GM23338 (cell line): ENCODE data around the gene PLEKHG4B. TPM values are rescaled to one million over a fixed set of nuclear protein-coding genes. Genes with fewer than 3 reads are reported as not detected.

Experiments
- ATAC-seq: fragments of 200-7000 bp; cut with Tn5 transposase; 3 replicates; pipeline ENCODE4 v1.9.1; 2020
- DNase-seq: peaks from one replicate; pipeline ENCODE4 v3.0.0-alpha.2; 2015; ENCODE audit warnings: low spot score
- H2AFZ ChIP-seq: fragments of 200-600 bp; sonication (generic); 2 replicates; pipeline ENCODE4 v1.8.0; 2016; ENCODE audit warnings: antibody characterized with exemption, mild to moderate bottlenecking, moderate library complexity
- H3F3A ChIP-seq: fragments of 200-600 bp; sonication (generic); replicated peaks from 2 replicates; pipeline ENCODE4 v1.8.0; 2017; ENCODE audit warnings: antibody characterized with exemption, mixed run types, low read depth
- H3K27ac ChIP-seq: fragments of 200-600 bp; sonication (generic); 2 replicates; pipeline ENCODE4 v1.6.1; 2016; ENCODE audit warnings: low read depth
- H3K27me3 ChIP-seq: fragments of 200-600 bp; sonication (generic); 2 replicates; pipeline ENCODE4 v1.8.0; 2016; ENCODE audit warnings: mild to moderate bottlenecking, mixed run types, moderate library complexity; ENCODE audit not compliant: insufficient read depth
- H3K36me3 ChIP-seq: fragments of 200-600 bp; sonication (generic); 2 replicates; pipeline ENCODE4 v1.8.0; 2016; ENCODE audit warnings: mild to moderate bottlenecking; ENCODE audit not compliant: insufficient read depth
- H3K4me1 ChIP-seq: fragments of 200-600 bp; sonication (generic); 2 replicates; pipeline ENCODE4 v1.8.0; 2016; ENCODE audit warnings: mild to moderate bottlenecking, moderate library complexity; ENCODE audit not compliant: insufficient read depth
- H3K4me2 ChIP-seq: fragments of 200-600 bp; sonication (generic); 2 replicates; pipeline ENCODE4 v1.7.1; 2017; ENCODE audit warnings: mixed run types
- H3K4me3 ChIP-seq: fragments of 200-600 bp; sonication (generic); 2 replicates; pipeline ENCODE4 v1.6.1; 2016; ENCODE audit warnings: mixed run types
- H3K79me2 ChIP-seq: fragments of 200-600 bp; sonication (generic); replicated peaks from 2 replicates; pipeline ENCODE4 v1.8.0; 2017; ENCODE audit warnings: mild to moderate bottlenecking; ENCODE audit not compliant: insufficient read depth
- H3K9me2 ChIP-seq: fragments of 200-600 bp; sonication (generic); 2 replicates; pipeline ENCODE4 v1.8.0; 2017; ENCODE audit not compliant: insufficient read depth
- H4K20me1 ChIP-seq: fragments of 200-600 bp; sonication (generic); replicated peaks from 2 replicates; pipeline ENCODE4 v1.8.0; 2017; ENCODE audit warnings: mild to moderate bottlenecking; ENCODE audit not compliant: insufficient read depth
- H3K27ac Mint-ChIP-seq: 2 replicates; pipeline ENCODE4 v1.8.0; 2020; ENCODE audit warnings: inconsistent platforms, mild to moderate bottlenecking, moderate library complexity, mixed read lengths
- H3K27me3 Mint-ChIP-seq: 3 replicates; pipeline ENCODE4 v1.8.0; 2022; ENCODE audit warnings: low read depth, mild to moderate bottlenecking, moderate library complexity, mixed read lengths, inconsistent platforms; ENCODE audit not compliant: insufficient read depth, poor library complexity
- H3K36me3 Mint-ChIP-seq: 3 replicates; pipeline ENCODE4 v1.8.0; 2021; ENCODE audit warnings: low read depth, mild to moderate bottlenecking, inconsistent platforms, moderate library complexity, mixed read lengths
- H3K4me1 Mint-ChIP-seq: 3 replicates; pipeline ENCODE4 v1.8.0; 2020; ENCODE audit warnings: mild to moderate bottlenecking, inconsistent platforms, mixed read lengths
- H3K4me3 Mint-ChIP-seq: 3 replicates; pipeline ENCODE4 v1.8.0; 2021; ENCODE audit warnings: moderate library complexity, mild to moderate bottlenecking, inconsistent platforms, mixed read lengths
- H3K9me3 Mint-ChIP-seq: 3 replicates; pipeline ENCODE4 v1.8.0; 2020; ENCODE audit warnings: moderate library complexity, mild to moderate bottlenecking, inconsistent platforms, mixed read lengths
- CREB1 ChIP-seq: fragments of 250-450 bp; sonication (Bioruptor Pico); IDR thresholded peaks from 2 replicates; pipeline ENCODE4 v1.5.0; 2020; ENCODE audit warnings: low read depth, mild to moderate bottlenecking, moderate library complexity
- ETS1 ChIP-seq: IDR thresholded peaks from 2 replicates; pipeline ENCODE4 v1.6.1; 2016; ENCODE audit warnings: antibody characterized with exemption
- EZH2 ChIP-seq: fragments of 200-600 bp; sonication (generic); IDR thresholded peaks from one replicate; pipeline ENCODE4 v1.8.0; 2017; ENCODE audit warnings: antibody characterized with exemption, mild to moderate bottlenecking, low read depth; ENCODE audit not compliant: unreplicated experiment
- EZH2phosphoT487 ChIP-seq: fragments of 200-600 bp; sonication (generic); IDR thresholded peaks from one replicate; pipeline ENCODE4 v1.8.1; 2018; ENCODE audit warnings: antibody characterized with exemption; ENCODE audit not compliant: unreplicated experiment
- JUNB ChIP-seq: IDR thresholded peaks from one replicate; pipeline ENCODE4 v1.6.1; 2016; ENCODE audit warnings: antibody characterized with exemption; ENCODE audit not compliant: unreplicated experiment
- NANOG ChIP-seq: IDR thresholded peaks from 2 replicates; pipeline ENCODE4 v1.6.1; 2016; ENCODE audit warnings: antibody characterized with exemption, borderline replicate concordance
- POLR2AphosphoS5 ChIP-seq: IDR thresholded peaks from 2 replicates; pipeline ENCODE4 v1.6.1; 2016; ENCODE audit warnings: antibody characterized with exemption, low read depth
- REST ChIP-seq: IDR thresholded peaks from one replicate; pipeline ENCODE4 v1.6.1; 2018; ENCODE audit warnings: antibody characterized with exemption; ENCODE audit not compliant: unreplicated experiment
- STAT1 ChIP-seq: IDR thresholded peaks from one replicate; pipeline ENCODE4 v1.6.1; 2016; ENCODE audit warnings: antibody characterized with exemption; ENCODE audit not compliant: unreplicated experiment
- ZNF114 ChIP-seq: fragments of 250-450 bp; sonication (Bioruptor Pico); IDR thresholded peaks from 2 replicates; pipeline ENCODE4 v1.5.0; 2020; ENCODE audit warnings: mild to moderate bottlenecking, moderate library complexity
- ZNF331 ChIP-seq: fragments of 250-450 bp; sonication (Bioruptor Pico); IDR thresholded peaks from 2 replicates; pipeline ENCODE4 v1.5.0; 2020; ENCODE audit warnings: low read depth, mild to moderate bottlenecking, moderate library complexity
- ZNF462 ChIP-seq: fragments of 250-450 bp; sonication (Bioruptor Pico); IDR thresholded peaks from 2 replicates; pipeline ENCODE4 v1.5.0; 2020; ENCODE audit warnings: mild to moderate bottlenecking, moderate library complexity
- polyA plus RNA-seq: library from polyadenylated mRNA; unstranded; fragments of >200 nt; fragmentation: Nextera tagmentation; extraction: Ambion mirVana; gene quantifications from 2 replicates; pipeline ENCODE4 v1.2.1, GENCODE V29; 2016
- total RNA-seq: library from RNA; depleted of rRNA; stranded (reverse); fragments of >200 nt; shearing (Covaris generic); gene quantifications from 2 replicates; pipeline ENCODE4 v1.2.3, GENCODE V29; 2014
- TF ChIP-seq, protein P1 (sequence below), 2 experiments: fragments of 200-600 bp in 1 of 2; sonication (generic) in 1 of 2; conservative IDR thresholded peaks; 2 replicates each; pipeline versions ENCODE4 v1.5.1 to v1.6.1; 2016 to 2017; ENCODE audit warnings: antibody characterized with exemption in 2 of 2, low read depth in 2 of 2, mild to moderate bottlenecking in 2 of 2, moderate library complexity in 1 of 2

Gene PLEKHG4B
- total and polyA plus RNA-seq, 2 experiments from 2014 or later: 33.5 to 54.8 TPM

GRCh38 chr5:74503-75109 is 17.4 kb upstream of the PLEKHG4B start:
- TF ChIP-seq JUNB (no peak), ZNF331 (CRISPR knock-in tag) (no peak), ZNF462 (CRISPR knock-in tag) (no peak), NANOG (no peak), ZNF114 (CRISPR knock-in tag) (no peak), EZH2 (no peak), POLR2AphosphoS5 (no peak), STAT1 (no peak), EZH2phosphoT487 (no peak), CREB1 (CRISPR knock-in tag) (no peak), ETS1 (no peak), REST (no peak)
- TF ChIP-seq, protein P1, sequence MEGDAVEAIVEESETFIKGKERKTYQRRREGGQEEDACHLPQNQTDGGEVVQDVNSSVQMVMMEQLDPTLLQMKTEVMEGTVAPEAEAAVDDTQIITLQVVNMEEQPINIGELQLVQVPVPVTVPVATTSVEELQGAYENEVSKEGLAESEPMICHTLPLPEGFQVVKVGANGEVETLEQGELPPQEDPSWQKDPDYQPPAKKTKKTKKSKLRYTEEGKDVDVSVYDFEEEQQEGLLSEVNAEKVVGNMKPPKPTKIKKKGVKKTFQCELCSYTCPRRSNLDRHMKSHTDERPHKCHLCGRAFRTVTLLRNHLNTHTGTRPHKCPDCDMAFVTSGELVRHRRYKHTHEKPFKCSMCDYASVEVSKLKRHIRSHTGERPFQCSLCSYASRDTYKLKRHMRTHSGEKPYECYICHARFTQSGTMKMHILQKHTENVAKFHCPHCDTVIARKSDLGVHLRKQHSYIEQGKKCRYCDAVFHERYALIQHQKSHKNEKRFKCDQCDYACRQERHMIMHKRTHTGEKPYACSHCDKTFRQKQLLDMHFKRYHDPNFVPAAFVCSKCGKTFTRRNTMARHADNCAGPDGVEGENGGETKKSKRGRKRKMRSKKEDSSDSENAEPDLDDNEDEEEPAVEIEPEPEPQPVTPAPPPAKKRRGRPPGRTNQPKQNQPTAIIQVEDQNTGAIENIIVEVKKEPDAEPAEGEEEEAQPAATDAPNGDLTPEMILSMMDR (conservative IDR thresholded peaks at IDR 0.05; ENCODE audit: low read depth in 2 of 2): no peak
- ATAC-seq: no peak
- Histone ChIP-seq H3K4me2 (no peak overlapping the region), H4K20me1 (0 out of 2 replicates have a peak, but pooled peaks cover 3% of the 10 kb centered on the region), H3K4me1 (peaks cover 4% of the 10 kb centered on the region; the same call in 1 of the 2 replicates), H2AFZ (no peak overlapping the region), H3K27me3 (no peaks in the 10 kb centered on the region), H3F3A (0 out of 2 replicates have a peak, but pooled peaks cover 5% of the 10 kb centered on the region), H3K79me2 (no peaks in the 10 kb centered on the region), H3K4me3 (no peak overlapping the region), H3K36me3 (no peaks in the 10 kb centered on the region), H3K27ac (no peak overlapping the region), H3K9me2 (0 out of 2 replicates have a peak, but pooled peaks cover 5% of the 10 kb centered on the region)
- Mint-ChIP-seq H3K4me1 (peaks cover 34% of the 10 kb centered on the region), H3K36me3 (no peaks in the 10 kb centered on the region; the same call in 1 of the 3 replicates), H3K27me3 (peaks cover 13% of the 10 kb centered on the region), H3K27ac (peak overlapping the region; percentile 1; the same call in 1 of the 2 replicates), H3K9me3 (no peaks in the 10 kb centered on the region), H3K4me3 (no peak overlapping the region; the same call in 2 of the 3 replicates)
- no peak for DNase-seq
